ENCODE data around the gene PTPRR. TPM values are rescaled to one million over a fixed set of nuclear protein-coding genes. Genes with fewer than 3 reads are reported as not detected.

PTPRR gene
- total and polyA plus RNA-seq, 4 donors: 0.02 to 0.08 TPM; not detected in 2

DNA sequence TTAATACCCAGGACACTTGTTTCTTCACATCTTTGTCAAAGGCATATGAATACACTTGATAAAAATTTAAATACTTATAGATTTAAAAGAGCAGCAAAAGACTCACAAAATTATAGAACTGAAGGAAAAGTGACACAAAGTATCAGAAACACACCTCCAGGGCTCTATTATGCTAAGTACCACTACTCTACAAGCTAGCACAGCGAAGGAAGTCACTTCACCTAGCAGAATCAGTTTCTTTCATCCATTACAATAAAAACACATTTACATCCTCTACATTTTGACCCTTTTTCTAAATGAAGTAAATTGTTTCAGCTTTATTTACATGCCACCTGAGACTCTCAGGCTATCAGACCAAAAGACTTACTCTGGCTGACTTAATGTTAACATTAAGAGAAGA, 256.7 kb downstream of the PTPRR start:
- Histone ChIP-seq H3K4me3 (ENCODE audit: low read depth in 1 of 3, low read length in 3 of 3) (no peak overlapping the region), H3K27me3 (ENCODE audit: control insufficient read depth in 4 of 4, insufficient read depth in 4 of 4, low read length in 3 of 4) (no peaks in the 10 kb centered on the region), H3K9ac (ENCODE audit: low read depth in 1 of 2, low read length in 2 of 2) (no peak overlapping the region), H3K27ac (ENCODE audit: low read depth in 1 of 2, low read length in 2 of 2) (no peak overlapping the region), H3K36me3 (ENCODE audit: control insufficient read depth in 4 of 4, insufficient read depth in 3 of 4, low read depth in 1 of 4, low read length in 3 of 4) (no peaks in the 10 kb centered on the region), H3K9me3 (ENCODE audit: control insufficient read depth in 4 of 4, low read length in 3 of 4) (no peaks in the 10 kb centered on the region), H3K4me1 (ENCODE audit: control insufficient read depth in 4 of 4, insufficient read depth in 4 of 4, low read length in 3 of 4) (no peaks in the 10 kb centered on the region)
- TF ChIP-seq ZBTB33 (IDR thresholded peaks at IDR 0.05): no peak
- no peak for DNase-seq (ENCODE audit: low spot score)
- WGBS: 88% methylated on average over 1 of the region's 1 CpG

- no peak overlapping the region for H3K9ac ChIP-seq (ENCODE audit: low read depth in 1 of 2, low read length in 2 of 2)
- H3K4me3 ChIP-seq (ENCODE audit: low read depth in 1 of 3, low read length in 3 of 3): no peak overlapping the region
- no peaks in the 10 kb centered on the region for H3K36me3 ChIP-seq (ENCODE audit: control insufficient read depth in 4 of 4, insufficient read depth in 3 of 4, low read depth in 1 of 4, low read length in 3 of 4)
- H3K9me3 ChIP-seq (ENCODE audit: control insufficient read depth in 4 of 4, low read length in 3 of 4): no peaks in the 10 kb centered on the region
- no peak overlapping the region for H3K27ac ChIP-seq (ENCODE audit: low read depth in 1 of 2, low read length in 2 of 2)
- no peak for DNase-seq (ENCODE audit: low spot score)
- H3K4me1 ChIP-seq (ENCODE audit: control insufficient read depth in 4 of 4, insufficient read depth in 4 of 4, low read length in 3 of 4): no peaks in the 10 kb centered on the region
- no peaks in the 10 kb centered on the region for H3K27me3 ChIP-seq (ENCODE audit: control insufficient read depth in 4 of 4, insufficient read depth in 4 of 4, low read length in 3 of 4)
- WGBS: 68% methylated on average over 8 of the region's 8 CpGs
- no peak for TF ChIP-seq GABPA (IDR thresholded peaks at IDR 0.05 in 1 of 2, conservative IDR thresholded peaks at IDR 0.05 in 1 of 2)
- TF ChIP-seq HNF4A (conservative IDR thresholded peaks at IDR 0.05): no peak
- no peak for TF ChIP-seq NR2F2 (IDR thresholded peaks at IDR 0.05)
- TF ChIP-seq FOXA1 (IDR thresholded peaks at IDR 0.05): no peak
- no peak for TF ChIP-seq SP1 (IDR thresholded peaks at IDR 0.05)
- TF ChIP-seq EGR1 (IDR thresholded peaks at IDR 0.05; ENCODE audit: low read depth in 2 of 2): no peak
- no peak for TF ChIP-seq YY1 (IDR thresholded peaks at IDR 0.05)
- no peak for TF ChIP-seq RAD21 (IDR thresholded peaks at IDR 0.05)
- TF ChIP-seq ZBTB33 (IDR thresholded peaks at IDR 0.05): no peak
- no peak for TF ChIP-seq JUND (IDR thresholded peaks at IDR 0.05)
- TF ChIP-seq MAX (IDR thresholded peaks at IDR 0.05): no peak
- TF ChIP-seq FOXA2 (IDR thresholded peaks at IDR 0.05): no peak
- no peak for TF ChIP-seq REST (IDR thresholded peaks at IDR 0.05)
Observed at GRCh38 chr12:70661466-70662161, 258.9 kb downstream of the PTPRR start.

Measured in liver (tissue), 9 donors.